Measurements from ENCODE around the gene GAL.

The GAL gene

DNA sequence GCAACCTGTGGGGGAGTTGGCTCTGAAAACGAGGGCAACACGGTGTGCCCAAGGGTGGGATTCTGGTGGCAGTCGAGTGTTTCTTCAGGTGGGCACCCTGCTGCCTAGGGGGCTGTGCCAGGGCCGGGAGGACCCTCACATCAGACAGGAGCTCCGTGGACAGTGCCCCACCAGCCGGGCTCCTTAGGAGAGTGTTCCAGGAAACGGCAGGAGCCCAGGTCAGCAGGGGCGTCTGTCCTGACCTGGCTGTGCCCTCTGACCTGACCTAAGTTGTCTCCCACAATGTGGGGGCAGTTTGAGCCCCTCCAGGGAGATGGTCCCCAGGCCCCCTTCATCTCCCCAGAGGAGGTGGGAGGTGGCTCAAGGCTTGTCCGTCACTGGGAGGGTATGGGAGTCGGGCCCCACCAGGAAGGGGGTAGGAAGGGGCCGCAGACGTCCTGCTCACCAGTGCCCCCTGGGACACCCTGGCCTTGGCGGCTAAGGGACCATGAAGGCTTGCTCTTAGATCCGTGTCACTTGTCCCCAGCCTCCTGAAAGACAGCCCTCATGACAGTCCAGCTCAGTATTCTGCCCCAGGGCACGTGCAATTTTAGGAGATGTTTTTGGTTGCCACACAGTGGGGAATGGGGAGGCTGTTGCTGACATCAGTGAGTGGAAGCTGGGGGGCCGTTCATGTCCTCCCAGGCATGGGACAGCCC is 32.2 kb upstream of the GAL start:
- no peaks in the 10 kb centered on the region for H3F3A ChIP-seq (ENCODE audit: low read depth)
- no peak overlapping the region for H2AFZ ChIP-seq (ENCODE audit: low read length)
- H3K9ac ChIP-seq (ENCODE audit: low read depth, low read length, poor library complexity, severe bottlenecking) = no peak overlapping the region
- H3K9me2 ChIP-seq (replicated peaks; ENCODE audit: low read depth, low read length) = no peaks in the 10 kb centered on the region
- H3K4me1 ChIP-seq (ENCODE audit: insufficient read depth, low read length, poor library complexity, severe bottlenecking) = no peaks in the 10 kb centered on the region
- H3K79me2 ChIP-seq (ENCODE audit: insufficient read depth, low read length) = no peaks in the 10 kb centered on the region
- peaks cover 4% of the 10 kb centered on the region; the same call in 1 of the 2 replicates for H3K9me3 ChIP-seq (ENCODE audit: insufficient read depth, low read depth, low read length)
- H3K27me3 ChIP-seq (ENCODE audit: insufficient read depth, low read length, poor library complexity, severe bottlenecking) = no peaks in the 10 kb centered on the region
- H3K4me3 ChIP-seq (ENCODE audit: low read length, poor library complexity, severe bottlenecking) = no peak overlapping the region
- H3K4me2 ChIP-seq (ENCODE audit: low read depth, low read length, poor library complexity, severe bottlenecking) = no peak overlapping the region
- no peaks in the 10 kb centered on the region for H4K20me1 ChIP-seq (ENCODE audit: insufficient read depth, low read length, poor library complexity, severe bottlenecking)
- TF ChIP-seq EZH2phosphoT487 (IDR thresholded peaks at IDR 0.05; ENCODE audit: borderline replicate concordance) = no peak
- TF ChIP-seq, protein P1, sequence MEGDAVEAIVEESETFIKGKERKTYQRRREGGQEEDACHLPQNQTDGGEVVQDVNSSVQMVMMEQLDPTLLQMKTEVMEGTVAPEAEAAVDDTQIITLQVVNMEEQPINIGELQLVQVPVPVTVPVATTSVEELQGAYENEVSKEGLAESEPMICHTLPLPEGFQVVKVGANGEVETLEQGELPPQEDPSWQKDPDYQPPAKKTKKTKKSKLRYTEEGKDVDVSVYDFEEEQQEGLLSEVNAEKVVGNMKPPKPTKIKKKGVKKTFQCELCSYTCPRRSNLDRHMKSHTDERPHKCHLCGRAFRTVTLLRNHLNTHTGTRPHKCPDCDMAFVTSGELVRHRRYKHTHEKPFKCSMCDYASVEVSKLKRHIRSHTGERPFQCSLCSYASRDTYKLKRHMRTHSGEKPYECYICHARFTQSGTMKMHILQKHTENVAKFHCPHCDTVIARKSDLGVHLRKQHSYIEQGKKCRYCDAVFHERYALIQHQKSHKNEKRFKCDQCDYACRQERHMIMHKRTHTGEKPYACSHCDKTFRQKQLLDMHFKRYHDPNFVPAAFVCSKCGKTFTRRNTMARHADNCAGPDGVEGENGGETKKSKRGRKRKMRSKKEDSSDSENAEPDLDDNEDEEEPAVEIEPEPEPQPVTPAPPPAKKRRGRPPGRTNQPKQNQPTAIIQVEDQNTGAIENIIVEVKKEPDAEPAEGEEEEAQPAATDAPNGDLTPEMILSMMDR (conservative IDR thresholded peaks at IDR 0.05; ENCODE audit: low read length) = no peak
- H3K36me3 ChIP-seq (ENCODE audit: insufficient read depth, low read length) = no peaks in the 10 kb centered on the region

DNA sequence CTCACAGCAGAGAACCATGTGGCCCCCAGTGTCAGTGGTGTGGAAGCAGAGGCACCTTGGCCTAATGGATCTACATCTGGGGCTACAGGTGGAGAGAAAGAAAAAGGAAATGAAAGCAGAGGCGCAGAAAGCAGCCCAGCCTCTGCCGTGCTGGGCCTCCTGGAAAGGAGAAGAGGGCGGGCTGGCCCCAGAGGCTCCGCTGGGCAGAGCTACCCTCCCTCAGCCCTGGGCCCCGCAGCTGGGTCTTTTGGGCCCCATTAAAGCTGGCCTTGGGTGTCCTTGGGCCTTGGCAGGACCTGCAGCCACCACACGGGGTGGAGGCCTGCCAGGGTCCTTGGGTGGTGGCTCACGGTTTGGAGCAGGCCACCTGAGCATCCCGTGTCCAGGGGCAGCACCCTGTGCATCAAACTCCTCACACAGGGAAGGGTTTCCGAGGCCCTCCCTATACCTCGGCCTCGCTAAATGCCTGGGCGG is 31.6 kb upstream of the GAL start:
- Histone ChIP-seq H3F3A (ENCODE audit: low read depth) (no peaks in the 10 kb centered on the region), H3K27me3 (ENCODE audit: insufficient read depth, low read length, poor library complexity, severe bottlenecking) (no peaks in the 10 kb centered on the region), H3K36me3 (ENCODE audit: insufficient read depth, low read length) (no peaks in the 10 kb centered on the region), H3K9me2 (replicated peaks; ENCODE audit: low read depth, low read length) (no peaks in the 10 kb centered on the region), H3K9ac (ENCODE audit: low read depth, low read length, poor library complexity, severe bottlenecking) (no peak overlapping the region), H3K4me1 (ENCODE audit: insufficient read depth, low read length, poor library complexity, severe bottlenecking) (no peaks in the 10 kb centered on the region), H3K4me2 (ENCODE audit: low read depth, low read length, poor library complexity, severe bottlenecking) (no peak overlapping the region), H3K9me3 (ENCODE audit: insufficient read depth, low read depth, low read length) (peaks cover 2% of the 10 kb centered on the region; the same call in 1 of the 2 replicates), H2AFZ (ENCODE audit: low read length) (no peak overlapping the region), H4K20me1 (ENCODE audit: insufficient read depth, low read length, poor library complexity, severe bottlenecking) (no peaks in the 10 kb centered on the region), H3K79me2 (ENCODE audit: insufficient read depth, low read length) (no peaks in the 10 kb centered on the region), H3K4me3 (ENCODE audit: low read length, poor library complexity, severe bottlenecking) (no peak overlapping the region)
- TF ChIP-seq EZH2phosphoT487 (IDR thresholded peaks at IDR 0.05; ENCODE audit: borderline replicate concordance) = no peak
- TF ChIP-seq, protein P1 (conservative IDR thresholded peaks at IDR 0.05; ENCODE audit: low read length) = no peak

DNA sequence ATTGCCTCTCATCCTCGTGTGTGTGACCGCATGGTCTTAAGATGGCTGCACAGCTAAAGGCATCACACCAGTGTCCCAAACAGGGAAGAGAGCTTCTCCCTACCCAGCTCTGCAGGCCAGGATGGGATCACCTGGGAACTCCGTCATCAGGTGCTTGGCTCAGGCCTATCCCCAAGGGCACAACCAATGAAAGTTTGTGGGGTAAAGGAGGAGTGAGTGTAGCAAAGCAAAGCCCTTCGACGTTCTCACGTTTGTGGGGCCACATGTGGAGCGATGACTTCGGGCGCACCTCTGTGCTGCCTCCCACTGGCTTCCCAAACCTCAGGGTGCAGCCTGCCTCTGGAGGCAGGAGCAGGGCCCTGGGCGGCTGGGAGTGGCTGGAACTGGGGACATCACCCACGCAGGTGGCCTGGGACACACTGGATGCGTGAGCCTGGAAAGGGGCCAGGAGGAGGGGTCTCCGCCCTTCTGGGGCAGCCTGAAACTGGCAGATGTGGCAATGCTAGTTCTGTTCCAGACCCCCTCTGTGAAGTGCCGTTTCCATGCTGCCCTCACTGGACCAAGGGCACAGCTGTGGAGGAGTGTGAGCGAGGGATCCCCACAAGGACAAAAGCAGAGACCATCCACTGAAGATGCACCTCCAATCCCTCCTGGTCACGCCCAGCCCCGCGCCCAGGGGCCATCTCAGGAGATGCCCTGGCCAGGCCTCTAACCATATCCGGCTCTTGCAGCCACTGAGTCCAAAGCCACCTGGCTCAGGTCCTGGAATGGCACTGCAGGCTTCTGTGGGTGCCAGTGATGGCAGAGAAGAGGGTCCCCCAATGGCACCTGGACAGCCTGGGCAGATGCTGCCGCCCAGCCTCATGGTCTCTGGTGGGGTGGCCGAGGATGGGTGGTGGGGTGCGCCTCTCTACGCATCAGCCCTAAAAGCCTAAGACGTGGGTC is 30.6 kb upstream of the GAL start:
- no peaks in the 10 kb centered on the region for H3K4me1 ChIP-seq (ENCODE audit: insufficient read depth, low read length, poor library complexity, severe bottlenecking)
- H3K9ac ChIP-seq (ENCODE audit: low read depth, low read length, poor library complexity, severe bottlenecking) = no peak overlapping the region
- no peaks in the 10 kb centered on the region for H3K36me3 ChIP-seq (ENCODE audit: insufficient read depth, low read length)
- H3K4me2 ChIP-seq (ENCODE audit: low read depth, low read length, poor library complexity, severe bottlenecking) = no peak overlapping the region
- no peaks in the 10 kb centered on the region for H3K9me2 ChIP-seq (replicated peaks; ENCODE audit: low read depth, low read length)
- H3K27me3 ChIP-seq (ENCODE audit: insufficient read depth, low read length, poor library complexity, severe bottlenecking) = no peaks in the 10 kb centered on the region
- no peak overlapping the region for H2AFZ ChIP-seq (ENCODE audit: low read length)
- H3K79me2 ChIP-seq (ENCODE audit: insufficient read depth, low read length) = no peaks in the 10 kb centered on the region
- no peaks in the 10 kb centered on the region for H3F3A ChIP-seq (ENCODE audit: low read depth)
- H3K4me3 ChIP-seq (ENCODE audit: low read length, poor library complexity, severe bottlenecking) = no peak overlapping the region
- no peak for TF ChIP-seq EZH2phosphoT487 (IDR thresholded peaks at IDR 0.05; ENCODE audit: borderline replicate concordance)
- TF ChIP-seq, protein P1 (conservative IDR thresholded peaks at IDR 0.05; ENCODE audit: low read length) = no peak
- peaks cover 2% of the 10 kb centered on the region; the same call in 1 of the 2 replicates for H3K9me3 ChIP-seq (ENCODE audit: insufficient read depth, low read depth, low read length)
- H4K20me1 ChIP-seq (ENCODE audit: insufficient read depth, low read length, poor library complexity, severe bottlenecking) = no peaks in the 10 kb centered on the region
